ENCODE measurements around the gene NAA35.
"Not testable (repeated sequence)": the region's sequence is repeated elsewhere in the genome, so short reads cannot be mapped to it uniquely, and the experiment has no call there.

NAA35 gene

DNA sequence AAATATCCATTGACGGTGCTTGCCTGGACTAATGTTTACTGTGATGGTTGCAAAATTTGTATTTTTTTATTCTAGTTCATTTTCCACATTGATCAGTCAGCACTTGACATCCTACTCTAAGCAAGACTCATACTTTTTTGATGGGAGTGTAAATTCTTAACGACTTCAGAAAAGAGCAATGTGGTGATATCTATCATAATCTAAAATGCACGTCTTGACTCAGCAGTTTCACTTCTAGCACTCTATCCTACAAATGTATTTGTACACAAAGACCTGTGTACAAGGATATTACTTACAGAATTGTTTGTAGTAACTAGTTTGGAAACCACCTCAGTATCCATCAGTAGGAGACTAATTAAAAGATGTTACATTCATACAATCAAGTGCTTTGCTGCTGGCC, 24.0 kb downstream of the NAA35 start:
- H3K4me3 ChIP-seq (replicated peaks; ENCODE audit: low read depth, low read length): no peak overlapping the region
- TF ChIP-seq, protein P1, sequence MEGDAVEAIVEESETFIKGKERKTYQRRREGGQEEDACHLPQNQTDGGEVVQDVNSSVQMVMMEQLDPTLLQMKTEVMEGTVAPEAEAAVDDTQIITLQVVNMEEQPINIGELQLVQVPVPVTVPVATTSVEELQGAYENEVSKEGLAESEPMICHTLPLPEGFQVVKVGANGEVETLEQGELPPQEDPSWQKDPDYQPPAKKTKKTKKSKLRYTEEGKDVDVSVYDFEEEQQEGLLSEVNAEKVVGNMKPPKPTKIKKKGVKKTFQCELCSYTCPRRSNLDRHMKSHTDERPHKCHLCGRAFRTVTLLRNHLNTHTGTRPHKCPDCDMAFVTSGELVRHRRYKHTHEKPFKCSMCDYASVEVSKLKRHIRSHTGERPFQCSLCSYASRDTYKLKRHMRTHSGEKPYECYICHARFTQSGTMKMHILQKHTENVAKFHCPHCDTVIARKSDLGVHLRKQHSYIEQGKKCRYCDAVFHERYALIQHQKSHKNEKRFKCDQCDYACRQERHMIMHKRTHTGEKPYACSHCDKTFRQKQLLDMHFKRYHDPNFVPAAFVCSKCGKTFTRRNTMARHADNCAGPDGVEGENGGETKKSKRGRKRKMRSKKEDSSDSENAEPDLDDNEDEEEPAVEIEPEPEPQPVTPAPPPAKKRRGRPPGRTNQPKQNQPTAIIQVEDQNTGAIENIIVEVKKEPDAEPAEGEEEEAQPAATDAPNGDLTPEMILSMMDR (IDR thresholded peaks at IDR 0.05; ENCODE audit: low read depth, low read length, missing control alignments): no peak
- DNase-seq (ENCODE audit: extremely low read depth, low read depth): no peak

DNA sequence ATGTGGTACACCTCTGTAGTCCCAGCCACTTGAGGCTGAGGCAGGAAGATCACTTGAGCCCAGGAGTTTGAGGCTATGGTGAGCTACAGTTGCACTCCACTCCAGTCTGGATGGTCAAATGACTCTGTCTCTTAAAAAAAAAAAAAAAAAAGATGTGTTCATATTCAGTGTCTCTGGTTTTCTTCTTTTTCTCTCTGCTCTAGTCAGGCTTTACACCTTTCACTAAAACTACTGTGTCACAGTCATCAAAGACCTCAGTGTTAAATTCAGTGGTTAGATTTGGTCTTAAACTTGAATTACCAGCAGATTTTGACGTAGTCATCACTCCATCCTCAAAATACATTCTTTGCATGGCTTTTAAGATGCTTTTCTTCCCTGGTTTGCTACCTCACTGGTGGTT, 28.8 kb downstream of the NAA35 start:
- H3K4me3 ChIP-seq (replicated peaks; ENCODE audit: low read depth, low read length): no peak overlapping the region
- TF ChIP-seq, protein P1 (IDR thresholded peaks at IDR 0.05; ENCODE audit: low read depth, low read length, missing control alignments): no peak
- no peak for DNase-seq (ENCODE audit: extremely low read depth, low read depth)

DNA sequence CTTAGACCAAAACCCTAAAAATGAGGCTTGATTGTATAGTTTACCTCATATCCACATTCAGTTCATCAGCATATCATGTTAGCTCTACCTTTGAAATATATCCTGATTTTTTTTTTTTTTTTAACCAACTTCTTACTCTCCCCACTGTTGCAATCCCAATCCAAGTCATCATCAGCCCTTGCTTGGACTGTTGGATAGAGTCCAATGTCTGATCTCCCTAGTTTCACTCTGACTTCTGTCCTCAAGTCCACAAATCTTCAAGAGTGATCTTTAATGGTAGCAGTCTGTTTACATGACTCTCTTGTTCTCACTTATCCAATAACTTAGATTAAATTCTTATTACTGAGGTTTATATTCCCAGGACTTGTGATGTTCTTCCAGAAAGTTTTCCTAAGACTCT, 30.8 kb downstream of the NAA35 start:
- TF ChIP-seq, protein P1 (IDR thresholded peaks at IDR 0.05; ENCODE audit: low read depth, low read length, missing control alignments): no peak
- no peak for DNase-seq (ENCODE audit: extremely low read depth, low read depth)
- H3K4me3 ChIP-seq (replicated peaks; ENCODE audit: low read depth, low read length): no peak overlapping the region

GRCh38 chr9:85973238-85973637, 32.3 kb downstream of the NAA35 start:
- TF ChIP-seq, protein P1 (IDR thresholded peaks at IDR 0.05; ENCODE audit: low read depth, low read length, missing control alignments): no peak
- DNase-seq (ENCODE audit: extremely low read depth, low read depth): no peak
- H3K4me3 ChIP-seq (replicated peaks; ENCODE audit: low read depth, low read length): no peak overlapping the region

DNA sequence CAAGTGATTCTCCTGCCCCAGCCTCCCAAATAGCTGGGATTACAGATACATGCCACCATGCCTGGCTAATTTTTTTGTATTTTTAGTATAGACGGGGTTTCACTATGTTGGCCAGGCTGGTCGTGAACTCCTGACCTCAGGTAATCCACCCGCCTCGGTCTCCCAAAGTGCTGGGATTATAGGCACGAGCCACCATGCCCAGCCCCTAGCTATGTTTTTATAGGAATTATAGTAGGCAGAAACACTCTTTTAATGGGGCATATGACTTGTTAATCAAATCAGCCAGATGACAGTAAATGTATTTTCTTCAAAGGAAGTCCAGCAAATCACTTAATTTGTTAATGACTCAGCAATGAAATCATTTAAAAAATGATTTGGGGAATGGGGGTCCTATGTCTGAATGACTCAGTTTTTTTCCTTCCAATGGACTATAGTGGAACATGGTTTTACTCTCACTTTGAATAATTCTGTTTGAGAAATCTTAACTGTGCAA, 33.2 kb downstream of the NAA35 start:
- not testable (repeated sequence) for DNase-seq (ENCODE audit: extremely low read depth, low read depth); H3K4me3 ChIP-seq (replicated peaks; ENCODE audit: low read depth, low read length)

DNA sequence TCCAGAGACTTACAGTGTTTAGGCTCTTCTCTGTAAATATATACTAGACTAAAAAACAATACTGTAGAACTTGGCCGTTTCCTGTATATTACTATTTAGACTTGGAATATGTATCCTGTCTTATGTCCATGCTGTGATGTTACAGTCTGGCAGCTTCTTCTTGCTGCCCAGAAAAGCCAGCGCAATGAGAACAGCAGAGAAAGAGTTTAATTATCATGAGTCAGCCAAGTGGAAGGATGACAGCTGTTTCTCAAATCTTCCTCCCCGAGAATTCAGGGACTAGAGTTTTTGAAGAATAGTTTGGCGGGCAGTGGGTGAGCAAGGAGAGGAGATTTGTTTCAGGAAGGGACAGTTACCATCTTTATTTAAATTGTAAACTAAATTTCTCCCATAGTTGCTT, 37.5 kb downstream of the NAA35 start:
- no peak for DNase-seq (ENCODE audit: extremely low read depth, low read depth)
- no peak overlapping the region for H3K4me3 ChIP-seq (replicated peaks; ENCODE audit: low read depth, low read length)
- TF ChIP-seq, protein P1 (IDR thresholded peaks at IDR 0.05; ENCODE audit: low read depth, low read length, missing control alignments): no peak

GRCh38 chr9:85981369-85981768, 40.4 kb downstream of the NAA35 start:
- H3K4me3 ChIP-seq (replicated peaks; ENCODE audit: low read depth, low read length): no peak overlapping the region
- TF ChIP-seq, protein P1 (IDR thresholded peaks at IDR 0.05; ENCODE audit: low read depth, low read length, missing control alignments): no peak
- no peak for DNase-seq (ENCODE audit: extremely low read depth, low read depth)
